GM19438 (cell line): ENCODE data around the gene PIGL.
"Not testable (repeated sequence)": the region's sequence is repeated elsewhere in the genome, so short reads cannot be mapped to it uniquely, and the experiment has no call there.

Source experiments
- ATAC-seq: cut with Tn5 transposase; IDR thresholded peaks from one replicate; pipeline ENCODE4 v1.9.1; 2021; ENCODE audit warnings: low read depth; ENCODE audit not compliant: unreplicated experiment

Gene PIGL

DNA sequence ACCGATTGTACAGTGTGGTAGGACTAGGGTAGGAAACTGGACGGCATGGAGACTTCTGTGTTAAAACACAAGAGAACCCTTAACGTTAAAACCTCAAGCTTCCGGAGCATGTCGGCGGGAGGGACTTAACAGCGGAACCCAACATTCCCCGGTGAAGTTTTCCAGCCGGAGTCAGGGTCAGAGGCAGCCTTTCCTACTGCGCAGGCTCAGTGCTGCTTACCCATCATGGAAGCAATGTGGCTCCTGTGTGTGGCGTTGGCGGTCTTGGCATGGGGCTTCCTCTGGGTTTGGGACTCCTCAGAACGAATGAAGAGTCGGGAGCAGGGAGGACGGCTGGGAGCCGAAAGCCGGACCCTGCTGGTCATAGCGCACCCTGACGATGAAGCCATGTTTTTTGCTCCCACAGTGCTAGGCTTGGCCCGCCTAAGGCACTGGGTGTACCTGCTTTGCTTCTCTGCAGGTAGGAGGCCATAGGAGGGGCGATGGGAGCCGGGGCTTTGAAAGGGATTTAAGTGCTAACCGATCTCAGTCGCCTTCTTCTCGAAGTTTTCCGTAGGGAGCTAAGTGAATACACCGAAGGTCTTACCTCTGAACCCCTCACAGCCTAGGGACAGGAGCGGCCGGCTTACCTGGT is at the start of gene PIGL:
PIGL (plus strand) TSS at position 209 of the 634 bp plus-strand sequence; CDS start at position 226, 17 bp downstream.
- no peak for ATAC-seq

DNA sequence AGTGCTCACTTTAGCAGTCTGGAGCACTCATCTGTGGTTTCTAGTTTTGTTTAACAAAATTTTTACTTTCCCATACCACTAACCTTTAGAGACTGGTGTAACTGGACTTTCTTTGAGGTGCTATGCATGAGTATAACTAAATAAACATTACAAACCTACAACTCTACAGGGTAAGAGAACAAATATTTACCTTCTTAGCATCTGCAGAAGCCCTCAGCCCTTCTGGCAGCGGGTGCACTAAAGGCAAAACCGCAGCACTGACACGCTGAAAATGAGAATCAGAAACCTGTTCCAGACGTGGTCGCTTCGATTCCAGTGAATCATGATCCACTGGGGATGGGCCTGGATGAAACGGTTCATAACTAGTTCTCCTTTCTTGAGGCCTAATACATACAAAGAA is 45.4 kb upstream of the PIGL start:
- no peak for ATAC-seq

DNA sequence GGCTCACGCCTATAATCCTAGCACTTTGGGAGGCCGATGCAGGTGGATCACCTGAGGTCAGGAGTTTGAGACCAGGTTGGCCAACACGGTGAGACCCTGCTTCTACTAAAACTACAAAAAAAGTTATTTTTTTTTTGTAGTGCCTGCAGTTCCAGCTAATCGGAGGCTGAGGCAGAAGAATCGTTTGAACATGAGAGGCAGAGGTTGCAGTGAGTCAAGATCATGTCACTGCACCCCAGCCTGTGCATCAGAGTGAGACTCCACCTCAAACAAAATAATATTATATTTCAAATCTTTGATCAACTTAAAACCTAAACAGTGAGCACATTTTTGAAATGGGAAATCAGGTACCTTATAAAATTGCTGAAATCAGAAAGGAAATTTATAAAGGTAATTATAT is 38.2 kb upstream of the PIGL start:
- ATAC-seq = no peak

DNA sequence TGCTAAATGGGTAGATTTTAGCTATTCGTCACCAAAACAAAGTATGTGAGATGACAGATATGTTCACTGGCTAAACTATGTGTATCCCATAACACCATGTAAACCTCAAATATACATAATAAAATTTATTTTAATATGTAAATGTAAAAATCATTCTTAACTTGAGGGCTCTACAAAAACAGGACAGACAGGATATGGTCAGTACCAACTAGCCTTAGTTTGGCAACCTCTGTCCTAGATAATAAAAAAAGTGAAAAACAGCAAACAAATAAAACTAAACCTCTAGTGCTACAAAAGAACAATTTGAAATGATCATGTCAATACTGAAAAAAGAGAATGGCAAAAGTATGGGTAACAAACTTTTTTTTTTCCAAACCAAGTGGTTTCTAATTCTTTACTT is 35.4 kb upstream of the PIGL start:
- ATAC-seq = no peak

DNA sequence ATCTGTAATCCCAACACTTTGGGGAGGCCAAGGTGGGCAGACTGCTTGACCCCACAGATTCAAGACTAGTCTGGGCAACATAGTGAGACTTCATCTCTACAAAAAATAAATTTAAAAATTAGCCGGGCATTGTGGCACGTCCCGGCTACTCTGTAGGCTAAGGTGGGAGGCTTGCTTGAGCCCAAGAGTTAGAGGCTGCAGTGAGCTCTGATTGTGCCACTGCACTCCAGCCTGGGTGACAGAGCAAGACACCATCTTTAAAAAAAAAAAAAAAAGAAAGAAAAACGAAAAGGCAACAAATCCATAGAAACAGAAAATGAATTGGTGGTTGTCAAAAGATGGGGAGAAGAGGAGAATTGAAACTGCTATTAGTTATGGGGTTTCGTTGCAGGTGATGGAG is 29.4 kb upstream of the PIGL start:
- no peak for ATAC-seq

DNA sequence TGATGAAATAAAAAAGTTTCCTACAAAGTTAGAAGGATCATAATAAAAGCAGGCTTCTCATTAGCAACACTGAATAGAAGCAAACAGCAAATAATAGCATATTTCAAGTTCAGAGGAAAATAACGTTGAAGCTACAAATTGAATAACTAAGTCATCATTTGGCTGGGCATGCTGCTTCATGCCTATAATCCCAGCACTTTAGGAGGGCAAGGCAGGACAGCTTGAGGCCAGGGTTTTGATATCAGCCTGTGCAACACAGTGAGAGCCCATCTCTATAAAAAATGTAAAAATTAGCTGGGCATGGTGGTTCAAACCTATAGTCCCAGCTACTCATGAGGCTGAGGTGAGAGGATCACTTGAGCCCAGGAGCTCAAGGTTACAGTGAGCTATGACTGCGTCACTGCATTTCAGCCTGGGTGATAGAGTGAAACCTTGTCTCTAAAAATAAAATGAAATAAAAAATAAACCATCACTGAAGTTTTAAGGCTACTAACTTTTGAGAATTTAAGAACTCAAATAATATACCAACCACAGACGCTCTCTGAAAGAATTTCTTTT is 27.1 kb upstream of the PIGL start:
- ATAC-seq = no peak

DNA sequence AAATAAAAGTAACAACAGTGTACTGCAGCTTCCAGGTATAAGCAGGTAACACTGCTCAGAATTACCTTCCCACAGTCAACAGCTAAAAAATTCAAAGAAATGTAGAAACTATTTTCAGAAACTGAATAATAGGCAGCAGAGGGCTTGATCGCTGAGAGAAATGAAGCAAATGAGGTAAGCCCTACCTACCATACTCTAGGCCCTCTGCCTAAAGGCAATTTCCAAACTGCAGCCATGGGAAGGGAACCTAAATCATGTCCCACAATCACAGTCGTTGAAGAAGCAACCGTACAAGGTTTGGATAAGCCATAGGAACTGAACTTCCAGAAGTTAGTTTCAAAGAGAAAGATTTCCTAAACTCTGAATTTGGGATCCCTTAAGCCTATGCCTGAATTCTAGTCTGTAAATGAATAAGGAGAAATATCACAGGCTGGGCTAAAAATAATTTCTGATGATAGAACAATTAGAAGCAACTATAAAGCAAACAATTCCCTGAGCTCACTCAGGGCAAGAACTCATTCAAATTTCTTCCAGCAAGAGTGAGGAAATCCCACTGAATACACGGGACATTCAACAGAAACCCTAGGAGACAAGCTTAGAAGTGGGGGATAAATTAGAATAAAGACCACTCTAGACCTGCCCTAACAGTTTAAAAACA is 26.2 kb upstream of the PIGL start:
- ATAC-seq = no peak

DNA sequence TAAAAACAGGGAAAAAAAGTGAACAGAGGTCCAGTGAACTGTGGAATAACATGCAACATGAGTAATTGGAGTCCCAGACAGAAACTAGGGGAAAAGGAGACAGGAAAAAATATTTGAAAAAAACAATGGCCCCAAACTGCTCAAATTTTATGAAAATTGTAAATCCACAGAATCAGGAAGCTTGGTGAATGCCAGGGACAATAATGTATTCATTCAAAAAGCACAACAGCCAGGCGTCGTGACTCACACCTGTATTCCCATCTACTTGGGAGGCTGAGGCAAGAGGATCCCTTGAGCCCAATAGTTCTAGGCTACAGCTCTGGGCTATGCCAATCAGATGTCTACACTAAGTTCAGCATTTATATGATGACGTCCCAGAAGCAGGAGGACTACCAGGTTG is 25.4 kb upstream of the PIGL start:
- no peak for ATAC-seq

DNA sequence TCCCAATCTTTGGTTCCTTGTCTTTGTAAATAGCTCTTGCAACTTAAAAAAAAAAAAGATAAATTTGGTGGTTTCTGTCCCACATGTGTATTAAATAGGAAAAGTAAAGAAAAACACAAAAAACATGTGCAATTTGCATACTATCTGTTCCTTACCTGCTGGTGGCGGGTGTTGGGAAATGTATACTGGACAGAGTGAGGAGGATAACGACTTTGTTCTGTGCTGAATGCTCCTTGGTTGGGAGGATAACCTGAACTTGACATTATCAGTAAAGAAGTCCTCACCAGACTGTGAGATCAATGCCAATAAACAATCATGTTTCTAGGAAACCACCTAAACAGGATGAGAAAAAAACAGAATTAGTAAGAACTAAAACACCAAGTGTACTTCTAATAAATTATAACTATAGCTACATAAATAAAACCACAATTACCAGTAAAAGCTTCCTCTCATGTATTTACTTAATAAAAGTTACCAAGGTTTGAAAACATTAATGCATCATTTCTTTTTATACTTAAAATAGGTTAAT is 22.6 kb upstream of the PIGL start:
- ATAC-seq = not testable (repeated sequence)

DNA sequence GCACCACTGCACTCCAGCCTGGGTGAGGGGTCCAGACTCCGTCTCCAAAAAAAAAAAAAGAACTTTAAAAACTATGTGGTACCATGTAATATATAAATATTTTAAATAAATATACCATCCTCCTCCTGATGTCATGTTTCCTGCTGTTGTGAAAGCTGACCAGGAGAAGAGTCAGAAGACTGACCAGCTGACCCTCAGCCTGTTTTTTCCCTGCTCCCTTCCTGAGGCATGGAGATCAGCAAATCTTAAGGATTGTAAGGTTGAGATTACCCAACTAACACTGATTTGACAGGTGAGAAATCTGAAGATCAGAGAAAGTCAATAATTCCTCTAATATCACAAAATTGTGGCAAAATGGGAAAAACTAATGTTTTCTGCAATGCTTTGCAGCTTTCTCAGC is 19.7 kb upstream of the PIGL start:
- ATAC-seq = no peak

DNA sequence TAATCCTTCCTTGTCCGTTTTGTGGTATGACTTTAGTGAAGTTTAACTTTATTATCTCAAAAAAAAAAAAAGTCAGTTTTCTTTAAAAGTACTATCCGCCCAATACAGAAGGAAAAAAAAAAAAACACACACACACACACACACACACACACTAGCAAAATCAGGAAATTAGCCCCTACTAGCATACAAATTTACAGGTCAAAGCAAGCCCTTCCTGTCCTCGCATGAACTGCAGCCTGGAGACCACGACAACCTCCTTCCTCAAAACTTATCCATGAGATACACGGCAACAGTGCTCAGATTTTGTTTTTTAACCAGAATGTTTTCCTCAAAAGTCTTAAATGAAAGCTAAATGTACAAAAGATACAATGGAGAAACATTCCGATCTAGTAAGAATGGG is 17.9 kb upstream of the PIGL start:
- no peak for ATAC-seq

DNA sequence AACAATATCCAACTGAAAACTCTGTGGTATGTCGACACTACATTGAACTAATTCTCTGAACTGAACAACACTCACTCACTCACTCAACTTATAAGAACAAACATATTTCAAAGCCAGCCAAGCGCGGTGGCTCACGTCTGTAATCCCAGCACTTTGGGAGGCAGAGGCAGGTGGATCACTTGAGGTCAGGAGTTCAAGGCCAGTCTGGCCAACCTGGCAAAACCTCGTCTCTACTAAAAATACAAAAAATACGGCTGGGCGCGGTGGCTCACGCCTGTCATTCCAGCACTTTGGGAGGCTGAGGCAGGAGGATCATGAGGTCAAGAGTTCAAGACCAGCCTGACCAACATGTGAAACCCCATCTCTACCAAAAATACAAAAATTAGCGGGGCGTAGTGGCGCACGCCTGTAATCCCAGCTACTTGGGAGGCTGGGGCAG is 15.3 kb upstream of the PIGL start:
- ATAC-seq = not testable (repeated sequence)

DNA sequence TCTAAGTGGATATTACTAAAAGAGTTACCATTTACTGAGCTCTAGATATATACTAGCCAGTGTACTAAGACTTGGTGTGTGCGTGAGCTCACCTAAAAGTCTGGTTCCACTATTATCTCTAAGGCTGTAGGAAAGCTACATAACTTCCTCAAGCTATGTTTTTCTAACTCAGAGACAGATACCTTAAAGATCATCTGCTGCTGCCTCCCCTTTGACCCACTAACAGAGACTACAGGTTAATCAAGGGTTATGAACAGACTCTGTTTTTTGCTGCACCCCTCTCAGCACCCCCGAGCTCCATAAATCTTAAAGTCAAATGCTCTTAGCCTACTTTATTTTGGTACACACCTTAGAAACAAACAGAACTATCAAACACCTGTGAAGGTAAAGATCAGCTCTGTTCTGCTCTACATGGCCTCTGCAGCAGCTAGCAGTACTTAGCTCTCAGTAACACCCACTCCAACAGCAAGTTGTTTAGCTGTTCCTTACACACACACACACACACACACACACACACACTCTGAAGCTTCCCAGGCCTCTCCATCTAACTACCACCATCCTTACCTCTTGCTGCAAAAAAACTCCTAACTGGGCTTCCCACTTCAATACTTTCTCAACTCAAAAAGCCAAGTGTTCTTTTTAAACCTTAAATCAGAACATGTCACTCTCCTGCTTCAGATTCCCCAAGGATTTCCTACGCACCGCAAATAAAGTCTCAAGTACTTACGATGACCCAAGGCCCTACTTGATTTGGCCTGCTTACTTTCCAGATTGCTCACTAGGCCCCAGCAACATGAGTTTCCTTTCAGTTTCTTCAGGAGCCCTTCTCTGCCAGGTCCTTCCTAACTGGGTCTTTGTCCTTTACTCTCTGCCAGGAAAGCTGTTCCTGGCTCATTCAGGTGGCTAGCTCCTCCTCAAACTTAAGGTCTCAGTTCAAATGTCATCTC is 14.2 kb upstream of the PIGL start:
- not testable (repeated sequence) for ATAC-seq

DNA sequence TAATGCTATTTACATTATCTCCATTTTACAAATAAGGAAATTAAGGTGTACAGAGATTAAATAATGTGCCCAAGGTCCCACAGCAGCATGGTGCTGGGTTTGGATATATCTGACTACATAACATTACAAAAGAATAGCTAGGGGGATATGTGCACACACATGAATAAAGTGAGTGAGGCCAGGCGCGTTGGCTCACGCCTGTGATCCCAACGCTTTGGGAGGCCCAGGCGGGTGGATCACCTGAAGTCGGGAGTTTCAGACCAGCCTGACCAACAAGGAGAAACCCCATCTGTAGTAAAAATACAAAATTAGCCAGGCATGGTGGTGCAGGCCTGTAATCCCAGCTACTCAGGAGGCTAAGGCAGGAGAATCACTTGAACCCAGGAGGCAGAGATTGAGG is 12.2 kb upstream of the PIGL start:
- ATAC-seq = not testable (repeated sequence)

DNA sequence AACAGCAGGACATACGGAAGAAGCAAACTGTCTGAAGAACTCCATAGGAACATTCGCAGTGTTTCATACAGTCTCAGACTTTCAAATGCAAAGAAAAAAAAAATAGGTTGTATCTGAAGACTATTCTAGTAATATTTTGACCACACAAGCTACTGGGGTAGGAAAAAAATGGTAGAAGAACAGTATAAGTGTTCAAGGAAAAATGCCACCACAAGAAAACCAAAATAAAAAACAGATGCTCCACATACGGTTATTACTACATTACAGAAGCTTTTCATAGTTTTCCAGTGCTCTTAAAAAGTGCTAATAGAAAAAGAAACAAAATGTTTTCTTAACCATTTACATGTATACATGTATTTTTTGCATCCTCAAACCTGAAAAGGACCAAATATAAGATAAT is 5.4 kb upstream of the PIGL start:
- ATAC-seq = no peak

DNA sequence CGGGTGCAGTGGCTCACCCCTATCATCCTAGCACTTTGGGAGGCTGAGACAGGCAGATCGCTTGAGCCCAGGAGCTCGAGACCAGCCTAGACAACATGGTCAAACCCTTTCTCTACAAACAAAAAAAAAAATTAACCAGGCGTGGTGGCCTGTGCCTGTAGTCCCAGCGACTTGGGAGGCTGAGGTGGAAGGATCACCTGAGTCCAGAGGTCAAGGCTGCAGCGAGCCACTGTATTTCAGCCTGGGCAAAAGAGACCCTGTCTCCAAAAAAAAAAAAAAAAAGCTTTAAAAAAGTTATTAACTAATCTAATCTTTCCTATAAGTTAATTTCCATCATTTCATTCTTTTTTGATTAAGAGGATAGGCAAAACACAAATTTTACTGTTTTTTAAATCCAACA is 4.2 kb upstream of the PIGL start:
- ATAC-seq = no peak

DNA sequence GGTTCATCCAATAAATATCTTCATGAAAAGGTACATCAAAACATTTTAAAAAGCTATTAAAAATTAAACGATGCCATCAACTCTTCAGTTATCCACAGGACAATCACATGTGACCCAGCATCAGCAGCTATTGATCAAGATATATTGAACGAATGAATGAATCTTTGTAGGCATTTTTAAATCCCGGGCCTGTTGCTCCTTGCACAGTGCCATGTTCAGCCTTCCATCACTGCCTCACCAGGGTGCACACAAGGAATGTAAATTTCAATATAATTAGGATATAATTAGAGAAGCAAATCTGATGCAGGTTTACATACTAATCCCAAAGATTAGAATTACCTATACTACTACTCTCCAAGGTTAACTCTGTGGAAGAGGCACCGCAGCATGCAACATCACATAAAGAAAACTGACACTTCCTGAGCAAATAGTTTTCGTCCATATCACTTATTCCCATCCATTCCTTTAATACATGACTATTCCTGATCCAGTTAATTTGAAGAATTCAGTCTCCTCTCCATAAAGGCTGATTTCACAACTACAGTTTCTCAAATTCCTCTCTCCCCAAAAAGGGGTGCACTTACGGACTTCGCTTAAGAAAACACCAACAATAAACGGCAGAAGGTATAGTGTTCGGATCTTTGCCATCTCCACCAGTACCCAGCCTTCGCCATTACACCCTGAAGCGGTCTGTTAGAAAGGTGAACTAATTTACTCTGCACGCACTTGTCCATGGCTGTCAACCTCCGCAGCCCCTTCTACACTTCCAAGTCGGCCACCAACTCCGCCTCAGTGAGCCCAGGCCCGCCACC is 2.6 kb upstream of the PIGL start:
- ATAC-seq = no peak

DNA sequence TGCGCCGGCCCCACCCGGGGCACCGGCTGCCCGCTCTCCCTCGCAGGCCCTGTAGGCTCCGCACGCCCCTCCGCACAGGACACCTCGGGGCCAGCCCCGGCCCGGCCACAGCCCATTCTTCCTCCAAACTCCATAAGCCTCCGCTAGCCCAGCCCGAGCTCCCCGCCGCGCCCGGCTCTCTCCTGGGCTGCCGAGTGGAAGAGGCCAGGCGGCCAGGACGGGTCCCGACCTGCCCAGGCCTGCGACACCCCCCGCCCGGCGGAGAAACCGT is 2.1 kb upstream of the PIGL start:
- peak; percentile 35 for ATAC-seq

DNA sequence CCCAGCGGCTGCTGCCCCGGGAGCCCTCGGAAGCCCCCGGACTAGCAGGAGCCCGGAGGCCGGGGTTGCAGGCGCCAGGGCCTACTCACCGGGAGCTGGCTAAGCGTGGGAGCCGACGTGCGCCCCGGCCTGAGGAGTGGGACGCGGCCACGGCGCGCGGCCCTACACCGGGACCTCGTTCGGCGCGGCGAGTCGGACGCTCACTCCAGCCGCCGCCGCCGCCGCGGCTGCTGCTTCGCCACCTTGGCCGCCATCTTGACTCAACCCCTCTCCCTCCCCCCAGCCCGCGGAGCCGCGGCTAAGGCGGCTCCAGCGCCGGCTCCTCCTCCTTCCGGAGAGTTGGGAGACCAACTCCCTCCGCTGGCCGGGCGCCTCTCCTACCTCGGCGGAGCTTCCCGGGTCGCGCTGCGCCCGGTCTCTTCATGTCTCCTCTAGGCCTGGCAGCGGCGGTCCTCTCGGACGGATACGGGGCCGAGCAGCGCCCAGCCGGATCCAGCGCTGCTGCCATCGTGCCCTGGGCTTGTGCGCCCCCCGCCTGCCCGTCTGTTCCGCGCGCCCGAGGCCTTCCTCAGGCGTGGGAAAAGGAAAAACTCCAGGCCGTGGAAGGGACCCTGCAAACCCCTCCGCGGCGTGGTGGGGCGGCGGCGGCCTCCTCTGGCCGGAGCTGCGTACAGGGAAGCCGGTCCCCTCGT is 1.6 kb upstream of the PIGL start, which contains the start of gene NCOR1:
NCOR1 (minus strand) TSS at position 262 of the 692 bp plus-strand sequence. CDS start 20,965 bp downstream, outside the sequence.
- peak; percentile 63 for ATAC-seq

DNA sequence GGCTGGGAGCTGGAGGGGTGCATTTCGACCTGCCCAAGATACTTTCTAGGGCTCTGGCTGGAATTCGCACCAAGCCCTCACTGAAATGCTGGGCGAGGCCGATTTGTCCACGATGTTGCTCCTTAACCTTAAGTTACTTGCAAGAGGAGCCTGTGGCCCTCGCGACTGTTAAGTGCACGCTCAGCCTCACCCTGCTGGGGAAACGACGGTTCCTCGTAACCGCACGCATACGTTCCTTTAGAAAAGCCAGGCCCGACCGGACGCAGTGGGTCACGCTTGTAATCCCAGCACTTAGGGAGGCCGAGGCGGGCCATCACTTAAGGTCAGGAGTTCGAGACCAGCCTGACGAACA is 1.1 kb upstream of the PIGL start:
- no peak for ATAC-seq
